H1 (cell line): Measurements from ENCODE around the gene PCYT1B. TPM values are rescaled to one million over a fixed set of nuclear protein-coding genes. Genes with fewer than 3 reads are reported as not detected.

ENCODE experiments used
- CHD1 ChIP-seq: IDR thresholded peaks from 2 replicates; pipeline ENCODE4 v1.6.1; 2012; ENCODE audit warnings: low read depth, low read length, improper control_type of control experiment
- CHD7 ChIP-seq: fragments of 300-600 bp; sonication (generic); IDR thresholded peaks from 2 replicates; pipeline ENCODE4 v1.7.1; 2012; ENCODE audit warnings: low read length, moderate library complexity, mild to moderate bottlenecking, inconsistent platforms; ENCODE audit not compliant: insufficient replicate concordance
- FOSL1 ChIP-seq: IDR thresholded peaks from 2 replicates; pipeline ENCODE4 v1.6.1; 2011; ENCODE audit warnings: mild to moderate bottlenecking, low read depth, low read length, moderate library complexity; ENCODE audit not compliant: insufficient read depth
- KDM4A ChIP-seq: IDR thresholded peaks from one replicate; pipeline ENCODE4 v1.7.1; 2012; ENCODE audit warnings: low read depth, mild to moderate bottlenecking, moderate library complexity, low read length, inconsistent platforms; ENCODE audit not compliant: severe bottlenecking
- MAFK ChIP-seq: IDR thresholded peaks from 2 replicates; pipeline ENCODE4 v1.6.1; 2012; ENCODE audit warnings: low read depth, mild to moderate bottlenecking, improper control_type of control experiment, low read length
- SAP30 ChIP-seq: fragments of 300-600 bp; sonication (generic); IDR thresholded peaks from 2 replicates; pipeline ENCODE4 v1.7.1; 2012; ENCODE audit warnings: low read length, moderate library complexity, mild to moderate bottlenecking, inconsistent platforms; ENCODE audit not compliant: insufficient read depth, insufficient replicate concordance
- SIN3A ChIP-seq, 2 experiments: IDR thresholded peaks in 1 of 2; conservative IDR thresholded peaks in 1 of 2; 2 replicates each; pipeline ENCODE4 v1.6.1; 2011 to 2012; ENCODE audit warnings: low read length in 2 of 2, improper control_type of control experiment in 1 of 2, low read depth in 1 of 2, mild to moderate bottlenecking in 1 of 2
- SIRT6 ChIP-seq: IDR thresholded peaks from one replicate; pipeline ENCODE4 v1.7.1; 2012; ENCODE audit warnings: low read length, inconsistent platforms
- TBP ChIP-seq: IDR thresholded peaks from 2 replicates; pipeline ENCODE4 v1.6.1; 2011; ENCODE audit warnings: low read depth, low read length, improper control_type of control experiment
- USF2 ChIP-seq: IDR thresholded peaks from 2 replicates; pipeline ENCODE4 v1.6.1; 2011; ENCODE audit warnings: low read length, improper control_type of control experiment
- ZNF274 ChIP-seq: IDR thresholded peaks from 2 replicates; pipeline ENCODE4 v1.7.0; 2012; ENCODE audit warnings: low read length, borderline replicate concordance; ENCODE audit errors: extremely low read depth
- polyA plus RNA-seq, 7 experiments: library from polyadenylated mRNA; depleted of rRNA in 3 of 7; stranded (reverse) in 5 of 7; unstranded in 2 of 7; fragments of >200 nt in 5 of 7; fragments of 200-250 nt in 2 of 7; gene quantifications; 1 replicate in 5 of 7; 2 replicates in 1 of 7; 4 replicates in 1 of 7; pipeline versions ENCODE4 v1.2.1 to v1.2.3, GENCODE V29; 2011 to 2013; ENCODE audit warnings: missing spikeins in 2 of 7, mixed read lengths in 2 of 7
- total RNA-seq: library from RNA; stranded (reverse); fragmentation: NEBNext Ultra II Directional; extraction: Animal tissue kit (Norgen Biotek cat#: 25700); gene quantifications from 2 replicates; pipeline ENCODE4 v1.2.1, GENCODE V29; 2021

Gene PCYT1B
- total and polyA plus RNA-seq, 2 of the 8 experiments (the other 6 are each of a cell fraction or from before 2014, with no cell fraction given) = 17.9 to 30.6 TPM

GRCh38 chrX:24684048-24684447, 36.9 kb upstream of the PCYT1B start (continued):
- no peak for TF ChIP-seq CHD7
- no peak for TF ChIP-seq SAP30
- no peak for TF ChIP-seq FOSL1
- TF ChIP-seq TBP = no peak
- TF ChIP-seq SIRT6 = no peak
- no peak for TF ChIP-seq KDM4A
- no peak for TF ChIP-seq ZNF274
- no peak for TF ChIP-seq SIN3A (conservative IDR thresholded peaks at IDR 0.05 in 1 of 2, IDR thresholded peaks at IDR 0.05 in 1 of 2; ENCODE audit: low read depth in 1 of 2, low read length in 2 of 2)
- no peak for TF ChIP-seq USF2
- no peak for TF ChIP-seq MAFK
- TF ChIP-seq CHD1 = no peak
